SW 1271 (cell line): ENCODE data around the gene POLD4.

Source experiments
- DNase-seq, 2 experiments: peaks; one replicate each; lab custom pipeline; 2025; lab: John Stamatoyannopoulos, UW

Gene POLD4

GRCh38 chr11:67389477-67389876, 36.1 kb upstream of the POLD4 start:
- peak in 1 of 2 experiments; percentile 38 for DNase-seq

- DNase-seq = no peak
Measured at GRCh38 chr11:67387518-67387917, 34.2 kb upstream of the POLD4 start.

DNA sequence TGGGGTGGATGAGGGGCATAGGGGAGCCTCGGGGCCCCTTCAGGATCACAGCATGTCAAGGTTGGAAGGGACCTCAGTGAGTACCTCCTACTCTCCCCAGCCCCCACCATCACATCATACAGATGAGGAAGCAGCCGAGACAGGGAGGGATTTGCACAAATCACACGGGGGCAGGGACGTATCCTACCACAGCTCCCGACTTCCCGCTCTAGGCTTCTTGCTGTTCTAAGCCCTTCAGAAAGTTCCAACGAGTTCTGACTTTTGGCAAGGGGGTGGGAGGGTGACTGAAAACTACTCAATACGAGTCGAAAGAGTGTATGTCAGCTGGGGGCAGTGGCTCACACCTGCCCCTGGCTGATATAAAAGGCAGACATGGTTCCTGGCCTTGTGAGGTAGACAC, 33.7 kb upstream of the POLD4 start:
- no peak for DNase-seq

DNA sequence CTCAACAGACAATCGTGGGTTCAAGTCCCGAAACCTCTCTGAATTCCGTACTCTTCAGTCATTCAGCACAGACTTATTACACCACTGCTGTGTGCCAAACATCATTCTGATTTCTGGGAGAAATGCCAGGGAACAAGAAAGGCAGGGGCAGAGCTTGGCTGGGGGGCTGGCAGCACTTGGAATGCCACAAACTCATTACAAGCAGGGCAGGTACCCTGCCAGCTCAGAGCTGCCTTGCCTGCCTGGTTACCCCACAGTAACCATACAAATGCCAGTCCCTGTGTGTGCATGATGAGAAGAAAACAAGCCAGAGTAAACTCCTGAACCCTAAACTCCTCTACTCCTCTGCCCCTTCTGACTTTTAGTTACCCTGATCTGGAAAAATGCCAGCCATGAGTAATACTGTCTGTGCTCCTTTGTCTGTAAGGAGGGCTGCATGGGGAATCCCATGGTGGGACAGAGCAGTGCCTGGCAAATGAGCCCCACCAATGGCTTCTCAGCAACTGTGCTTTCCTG, 31.6 kb upstream of the POLD4 start:
- DNase-seq = no peak

DNA sequence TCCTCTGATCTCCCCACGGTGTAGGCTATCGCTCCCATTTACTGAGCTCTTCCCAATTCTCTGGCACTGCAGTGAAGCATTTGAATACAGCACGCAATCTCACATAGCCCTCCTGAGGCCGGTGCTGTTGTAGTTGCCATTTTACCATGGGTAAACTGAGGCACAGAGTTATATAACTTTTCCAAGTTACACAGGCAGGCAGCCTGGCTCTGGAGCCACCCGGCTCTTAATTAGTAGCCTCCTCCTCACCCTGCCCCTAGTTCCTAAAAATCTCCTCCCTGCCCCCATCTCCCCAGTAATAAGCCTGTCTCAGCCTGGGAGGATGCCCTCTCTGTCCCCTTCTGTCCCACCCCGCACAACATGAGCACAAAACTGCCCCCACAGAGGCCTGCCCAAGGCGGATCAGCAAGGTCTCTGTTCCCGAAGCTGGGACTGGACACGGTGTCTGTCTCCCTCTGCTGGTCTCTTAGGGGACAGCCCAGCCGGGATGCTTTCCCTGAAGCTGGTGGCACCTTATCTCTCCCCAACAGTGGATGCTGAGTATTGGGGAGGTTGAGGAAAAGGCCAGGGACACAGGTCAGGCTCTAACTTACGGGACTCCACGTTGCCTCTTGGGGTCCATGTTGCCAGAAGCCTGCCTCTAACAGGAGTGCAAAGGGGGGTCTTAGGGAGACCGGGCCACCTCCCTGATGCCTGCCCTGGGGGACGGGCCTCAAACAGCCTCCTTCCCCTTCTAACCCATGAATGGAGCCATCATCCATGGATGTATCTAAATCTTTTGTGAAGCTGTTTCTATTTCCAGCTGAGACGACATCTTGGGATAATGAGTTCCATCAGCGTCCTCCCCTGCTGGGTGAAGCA, 29.2 kb upstream of the POLD4 start:
- peak; percentile 39 to 72 for DNase-seq

DNA sequence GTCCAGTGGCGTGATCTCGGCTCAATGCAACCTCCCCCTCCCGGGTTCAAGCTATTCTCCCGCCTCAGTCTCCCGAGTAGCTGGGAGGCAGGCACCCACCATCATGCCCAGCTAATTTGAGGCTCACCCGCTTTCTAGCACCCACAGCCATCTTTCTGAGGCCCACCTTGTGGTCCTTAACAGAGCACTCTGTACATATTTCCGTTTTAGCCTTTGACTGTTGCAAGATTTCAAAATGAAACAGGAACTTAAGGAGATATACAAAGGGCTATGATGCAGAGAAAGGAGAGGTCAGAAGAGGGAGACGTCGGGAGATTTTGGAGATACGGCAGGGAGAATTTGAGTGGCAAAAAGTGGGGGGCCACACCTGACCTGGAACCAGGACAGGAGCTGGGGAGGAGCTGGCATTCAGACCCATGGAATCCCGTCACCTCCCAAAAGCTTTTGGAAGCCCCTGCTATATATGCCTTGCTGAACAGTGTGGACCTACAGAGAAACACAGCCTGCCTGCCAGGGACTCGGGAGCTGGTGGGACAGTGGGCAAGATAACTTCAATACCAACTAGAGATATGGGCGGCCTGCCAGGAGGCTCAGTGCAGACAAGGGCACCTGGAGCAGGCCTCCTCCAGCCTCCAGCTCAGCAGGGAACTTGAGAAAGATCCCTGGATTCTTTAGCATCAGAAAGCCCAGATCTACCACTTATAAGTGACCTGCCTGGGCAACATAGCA, 28.1 kb upstream of the POLD4 start:
- no peak for DNase-seq

DNA sequence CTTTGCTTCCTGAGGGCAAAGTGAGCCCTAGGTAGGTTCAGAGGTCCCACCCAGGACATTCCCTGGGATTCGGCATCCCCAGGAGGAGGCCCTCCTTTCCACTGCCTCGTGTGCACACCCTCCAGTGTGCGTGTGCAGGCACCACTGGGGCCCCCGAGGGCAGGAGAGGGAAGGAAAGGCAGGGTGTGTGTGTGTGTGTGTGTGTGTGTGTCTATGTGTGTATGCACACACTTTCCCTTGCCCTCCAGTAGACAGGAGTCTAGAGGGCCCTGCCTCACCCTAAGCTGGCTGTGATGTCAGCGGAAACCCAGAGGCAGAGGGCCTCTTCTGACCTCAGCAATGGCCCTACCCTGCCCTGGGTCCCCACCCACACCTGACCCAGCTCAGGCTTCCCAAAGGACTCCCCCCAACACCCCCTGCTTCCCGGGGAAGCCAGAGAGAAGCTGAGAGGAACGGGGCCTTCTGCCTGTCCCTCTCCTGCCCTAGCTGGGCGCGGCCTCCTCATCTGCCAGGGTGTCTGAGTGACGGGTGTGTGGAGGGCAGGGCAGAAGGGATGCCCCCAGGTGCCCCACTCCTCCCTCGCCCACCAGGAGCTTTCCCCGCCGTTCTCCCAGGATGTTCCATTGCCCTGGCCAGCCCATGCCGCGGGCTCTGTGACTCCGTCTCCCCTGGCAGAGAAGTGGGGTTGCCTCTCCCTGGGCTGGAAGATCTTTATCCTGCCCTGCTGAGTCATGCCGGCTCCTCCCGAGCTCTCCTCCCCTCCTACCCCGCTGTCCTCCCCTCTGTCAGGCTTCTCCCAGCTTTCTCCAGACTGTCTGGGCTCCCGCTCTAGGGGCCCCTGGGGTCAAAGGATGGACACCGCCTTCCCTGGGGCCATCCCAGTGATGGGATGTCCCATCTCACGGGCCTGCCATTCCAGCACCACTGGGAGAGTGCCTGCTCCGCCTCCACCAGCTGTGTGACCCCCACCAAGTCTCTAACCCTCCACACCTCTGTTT, 26.0 kb upstream of the POLD4 start:
- DNase-seq = no peak

- no peak for DNase-seq
Measured at GRCh38 chr11:67378544-67378943, 25.2 kb upstream of the POLD4 start.

GRCh38 chr11:67376873-67377808, 23.8 kb upstream of the POLD4 start:
- no peak for DNase-seq

DNA sequence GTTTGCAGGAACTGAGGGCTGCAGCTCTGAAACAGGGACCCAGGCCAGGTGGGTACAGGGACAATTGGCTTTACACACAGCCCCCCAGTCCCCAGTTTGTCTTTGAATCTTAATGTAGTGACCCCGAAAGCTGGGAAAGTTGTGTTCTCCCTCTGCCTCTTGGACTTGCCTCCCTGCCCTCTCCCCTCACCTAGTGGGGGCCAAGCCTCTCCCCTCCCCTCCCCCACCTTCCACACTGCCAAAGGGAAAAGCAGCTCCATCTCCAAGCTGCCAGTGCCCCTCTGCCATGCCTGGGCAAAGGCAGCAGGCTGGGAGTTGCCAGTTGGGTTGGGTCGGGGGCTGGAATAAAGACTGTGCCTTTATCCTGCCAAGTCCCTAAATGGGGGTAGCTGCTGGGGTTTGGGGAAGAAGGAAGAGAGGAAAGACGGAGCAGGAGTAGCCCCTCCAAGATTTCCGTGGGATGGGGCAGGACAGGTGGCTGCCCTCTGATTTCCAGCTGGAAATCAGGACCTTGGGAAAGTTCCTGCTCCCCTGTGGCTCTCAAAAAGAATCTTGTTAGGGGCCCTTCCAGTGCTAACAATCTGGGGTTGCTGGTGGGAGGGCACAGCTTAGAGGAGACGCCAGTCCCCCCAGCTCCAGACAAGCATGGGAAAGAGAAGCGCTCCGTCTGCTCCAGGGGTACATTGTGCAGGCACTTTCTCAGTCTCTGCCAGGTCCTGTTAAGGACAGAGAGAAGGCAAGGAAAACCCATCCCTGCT, 22.9 kb upstream of the POLD4 start:
- DNase-seq = no peak

DNA sequence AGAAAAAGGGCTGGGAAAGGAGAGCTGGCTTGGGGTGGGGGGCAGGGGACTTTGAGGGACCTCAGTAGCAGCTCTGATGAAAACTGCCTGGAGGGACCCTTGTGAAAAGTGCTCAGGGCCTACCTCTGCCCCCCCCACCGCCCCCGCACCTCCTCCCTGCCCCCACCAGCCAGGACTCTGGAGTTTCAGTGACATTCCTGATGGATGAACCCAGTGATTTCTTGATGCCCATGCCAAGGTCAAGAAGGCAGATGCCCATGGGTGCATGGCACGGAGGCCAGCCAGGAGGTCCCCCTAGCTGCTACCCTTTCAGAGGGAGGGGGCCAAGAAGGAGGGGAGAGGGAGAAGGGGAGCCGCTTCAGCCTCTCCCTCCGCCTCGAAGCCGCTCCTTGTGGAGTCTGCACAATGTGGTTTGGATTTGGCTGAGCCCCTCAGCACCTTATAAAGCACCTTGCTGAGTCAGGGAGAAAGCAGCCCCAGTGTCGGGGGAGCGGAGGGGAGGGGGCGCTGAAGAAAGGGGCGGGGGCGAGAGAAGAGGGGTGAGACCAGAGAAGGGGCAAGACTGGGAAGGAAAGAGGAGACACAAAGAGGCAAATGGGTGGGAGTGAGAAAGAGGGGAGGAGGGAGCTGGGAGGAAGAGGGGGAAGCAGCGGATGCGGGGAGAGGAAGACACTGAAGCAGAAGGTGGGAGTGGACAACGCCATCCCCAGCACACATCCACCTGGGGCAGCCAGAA, 22.1 kb upstream of the POLD4 start:
- no peak for DNase-seq

GRCh38 chr11:67374571-67375281, 21.4 kb upstream of the POLD4 start:
- DNase-seq = no peak

GRCh38 chr11:67373648-67374570, 20.6 kb upstream of the POLD4 start:
- peak; percentile 89 for DNase-seq

GRCh38 chr11:67372993-67373647, 19.8 kb upstream of the POLD4 start, which contains the start of gene CLCF1:
CLCF1 (minus strand) TSS chr11:67373598; CDS start chr11:67373539, 59 bp downstream.
- no peak for DNase-seq

GRCh38 chr11:67372321-67372992, 19.1 kb upstream of the POLD4 start:
- DNase-seq = no peak

- no peak for DNase-seq
Measured at GRCh38 chr11:67371911-67372320, 18.6 kb upstream of the POLD4 start.
